Measurements from ENCODE around the gene KLHL1.
"Not testable (repeated sequence)": the region's sequence is repeated elsewhere in the genome, so short reads cannot be mapped to it uniquely, and the experiment has no call there.

The KLHL1 gene

DNA sequence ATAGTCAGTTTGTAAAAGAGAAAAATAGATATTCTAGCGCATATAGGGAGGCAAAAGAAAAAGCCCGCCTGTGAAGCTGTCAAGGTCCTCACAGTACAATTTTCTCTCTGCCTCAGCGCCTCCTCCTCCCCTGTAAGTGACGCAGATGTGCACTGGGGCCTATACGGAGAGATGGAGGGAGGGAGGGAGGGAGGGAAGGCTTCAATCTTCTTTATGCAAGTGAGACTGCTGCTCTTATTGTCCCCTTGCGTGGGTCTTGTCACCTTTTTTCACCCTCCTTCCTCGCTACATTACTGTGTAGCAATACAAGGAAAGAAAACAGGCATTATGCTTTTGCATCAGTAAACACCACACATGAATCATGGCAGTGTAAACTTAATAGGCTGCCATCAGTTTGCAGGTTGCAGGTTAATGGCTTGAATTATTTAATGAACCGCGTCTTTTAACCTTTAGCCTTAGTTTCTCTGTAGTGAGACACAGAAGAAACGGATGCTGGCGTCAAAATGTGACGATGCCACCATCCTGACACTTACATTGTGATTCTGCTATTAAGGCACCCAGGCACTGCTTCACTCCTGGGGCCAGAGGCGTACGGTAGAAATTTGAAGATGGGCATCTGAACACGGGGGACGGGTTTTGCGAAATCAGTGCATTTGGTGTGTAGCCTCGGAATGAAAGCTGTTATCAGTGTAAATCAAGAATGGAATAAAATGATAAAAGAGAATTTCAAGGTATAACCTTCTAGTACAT, at the start of gene KLHL1:
TSS of gene KLHL1 (minus strand) at position 97 of the 750 bp plus-strand sequence. CDS start 753 bp downstream, outside the sequence.
- DNase-seq, result no peak

DNA sequence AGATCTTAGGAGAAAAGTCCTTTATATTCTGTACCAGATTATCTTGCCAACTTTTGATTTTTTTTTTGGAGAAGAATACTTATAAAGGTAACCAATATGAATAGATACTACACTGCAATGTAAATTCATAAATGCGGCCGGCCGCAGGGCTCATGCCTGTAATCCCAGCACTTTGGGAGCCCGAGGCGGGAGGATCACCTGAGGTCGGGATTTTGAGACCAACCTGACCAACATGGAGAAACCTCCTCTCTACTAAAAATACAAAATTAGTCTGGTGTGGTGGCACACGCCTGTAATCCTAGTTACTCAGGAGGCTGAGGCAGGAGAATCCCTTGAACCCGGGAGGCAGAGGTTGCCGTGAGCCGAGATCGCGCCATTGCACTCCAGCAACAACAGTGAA, 34.4 kb upstream of the KLHL1 start:
- DNase-seq, result not testable (repeated sequence)

DNA sequence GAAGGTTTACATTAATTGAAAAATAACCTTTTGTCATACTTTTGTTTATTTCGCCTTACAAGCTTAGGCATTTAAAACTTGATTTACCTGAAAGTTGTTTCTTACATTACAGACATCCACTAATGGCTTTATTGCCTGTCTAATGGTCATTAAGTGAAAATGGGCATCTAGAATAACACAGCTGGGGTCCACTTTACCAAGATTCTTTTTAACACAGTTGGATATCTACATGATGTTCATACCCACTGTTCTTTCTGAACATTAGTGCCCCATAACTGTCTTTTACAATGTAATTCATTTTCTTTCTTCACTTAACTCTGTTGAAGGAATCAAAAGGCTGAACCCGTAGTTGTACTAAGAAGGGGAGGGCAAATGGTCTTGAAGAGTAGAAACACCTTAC, 19.8 kb upstream of the KLHL1 start:
- no peak for DNase-seq

- no peak for DNase-seq
Observed at GRCh38 chr13:70125693-70126092, 17.4 kb upstream of the KLHL1 start.

DNA sequence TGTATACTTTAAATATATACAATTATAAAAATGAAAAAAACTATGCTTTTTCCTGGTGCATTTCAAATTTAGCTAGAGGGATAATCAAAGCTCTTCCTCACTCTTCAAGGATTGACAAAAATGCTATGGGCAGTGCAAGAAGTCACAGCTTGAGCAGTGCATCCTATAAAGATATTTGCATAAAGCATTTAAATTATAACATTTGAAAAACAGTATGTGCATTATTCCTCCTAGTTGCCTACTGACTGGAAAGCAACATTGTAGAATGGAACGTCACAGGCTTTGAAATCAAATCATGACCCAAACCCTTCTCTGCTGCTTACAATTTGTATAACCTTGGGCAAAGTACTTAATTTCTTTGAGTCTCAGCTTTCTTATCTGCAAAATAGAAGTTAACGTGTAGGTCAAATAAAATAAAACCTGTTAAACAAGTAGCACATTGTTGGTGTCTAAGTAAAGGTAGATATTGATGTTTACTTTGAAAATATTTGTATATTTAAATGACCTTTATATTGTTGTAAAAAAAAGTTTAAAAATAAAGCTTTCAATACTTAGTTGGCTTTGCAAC, 9.2 kb upstream of the KLHL1 start:
- no peak for DNase-seq

- DNase-seq, result peak; percentile 13
Observed at GRCh38 chr13:70107498-70108281, 562 bp downstream of the KLHL1 start, which contains the start of gene ATXN8OS. ATXN8OS (plus strand) TSS chr13:70107826.

- DNase-seq, result no peak
Observed at GRCh38 chr13:70107125-70107497, 1.1 kb downstream of the KLHL1 start.

DNA sequence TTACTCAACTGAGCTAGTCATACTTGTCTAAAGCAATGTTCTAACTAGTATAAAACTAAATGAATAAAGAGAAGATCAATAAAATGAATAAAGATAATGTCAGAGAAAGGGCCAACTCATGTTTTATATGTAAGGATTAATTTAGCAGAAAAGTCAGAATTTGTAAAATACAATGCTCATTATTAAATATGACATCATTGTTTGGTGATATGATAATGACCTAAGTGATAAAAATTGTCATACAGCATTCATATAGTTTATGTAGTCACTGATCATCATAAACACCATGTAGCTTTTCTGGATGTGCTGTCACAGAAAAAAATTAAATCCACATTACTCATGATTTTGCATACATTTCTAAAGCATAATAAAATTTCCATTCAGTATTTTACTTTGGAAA, 3.8 kb downstream of the KLHL1 start:
- no peak for DNase-seq

DNA sequence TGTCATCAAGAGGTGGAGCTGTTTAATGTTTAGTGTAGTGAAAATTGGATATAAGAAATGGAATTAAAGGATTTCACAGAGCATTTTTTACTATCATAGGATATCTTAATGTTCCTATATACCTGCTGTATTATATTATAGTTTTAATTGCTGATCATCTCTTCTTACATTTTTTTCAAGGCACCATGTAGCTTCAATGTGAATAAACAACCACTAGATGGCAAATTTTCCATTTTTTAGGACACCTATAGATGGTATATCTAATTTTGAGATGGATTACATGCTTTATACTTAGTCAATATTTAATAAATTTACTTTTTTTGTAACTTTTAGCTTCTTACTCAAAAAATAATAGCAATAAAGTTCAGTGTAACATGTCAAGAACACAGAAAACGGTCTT, 9.6 kb downstream of the KLHL1 start:
- no peak for DNase-seq

GRCh38 chr13:70090036-70090723, 18.1 kb downstream of the KLHL1 start:
- no peak for DNase-seq

DNA sequence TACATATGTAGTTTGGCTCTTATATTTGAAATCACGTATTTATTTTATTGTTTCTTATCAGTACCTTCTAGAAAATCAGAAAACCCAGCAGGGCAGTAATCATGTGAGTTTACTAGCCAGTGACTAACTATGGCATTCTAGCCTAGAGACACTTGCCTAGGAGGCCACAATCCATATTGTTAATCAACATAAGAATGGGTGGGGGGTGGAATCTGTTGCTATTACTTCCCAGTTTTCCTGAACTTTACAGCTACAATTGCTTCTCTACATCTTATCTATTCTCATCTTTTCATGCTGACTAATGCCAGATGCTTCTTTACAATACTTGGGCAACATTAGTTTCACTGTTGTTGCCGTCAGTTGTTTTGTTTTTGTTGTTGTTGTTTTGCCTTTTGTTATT, 19.3 kb downstream of the KLHL1 start:
- no peak for DNase-seq

- no peak for DNase-seq
Observed at GRCh38 chr13:70087247-70087646, 21.0 kb downstream of the KLHL1 start.

GRCh38 chr13:70080012-70080411, 28.2 kb downstream of the KLHL1 start:
- DNase-seq, result peak; percentile 15

DNA sequence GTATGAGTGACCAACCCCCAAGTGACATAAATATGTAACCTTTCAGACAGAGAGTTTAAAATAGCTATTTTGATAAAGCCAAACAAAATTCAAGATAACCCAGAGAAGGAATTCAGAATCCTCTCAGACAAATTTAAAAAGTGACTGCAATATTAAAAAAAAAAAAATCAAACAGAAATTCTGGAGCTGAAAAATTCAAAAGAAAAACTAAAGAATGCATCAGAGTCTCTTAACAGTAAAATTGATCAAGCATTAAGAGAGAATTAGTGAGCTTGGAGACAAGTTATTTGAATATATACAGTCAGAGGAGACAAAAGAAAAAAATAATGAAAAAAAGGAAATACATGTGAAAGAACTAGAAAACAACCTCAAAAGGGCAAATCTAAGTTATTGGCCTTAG, 53.7 kb downstream of the KLHL1 start:
- no peak for DNase-seq

DNA sequence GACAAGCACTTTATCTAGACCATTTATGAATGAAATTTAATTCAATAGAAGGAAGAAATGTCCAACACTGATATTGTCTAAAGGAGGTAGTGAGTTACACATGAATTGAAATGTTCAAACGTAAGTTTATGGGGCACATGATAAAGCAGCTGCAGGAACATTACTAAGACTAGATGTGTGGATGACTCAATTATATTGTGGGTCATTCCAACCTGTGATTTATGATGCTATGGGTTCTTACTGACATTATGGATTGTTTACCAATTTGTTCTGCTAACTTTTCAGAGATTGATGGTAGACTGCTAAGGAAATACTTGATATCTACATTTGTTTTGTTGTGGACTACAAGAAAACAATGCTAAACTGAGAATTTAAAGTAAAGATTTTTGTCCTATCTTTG, 56.7 kb downstream of the KLHL1 start:
- DNase-seq, result no peak

GRCh38 chr13:70043685-70044084, 64.6 kb downstream of the KLHL1 start:
- DNase-seq, result no peak

DNA sequence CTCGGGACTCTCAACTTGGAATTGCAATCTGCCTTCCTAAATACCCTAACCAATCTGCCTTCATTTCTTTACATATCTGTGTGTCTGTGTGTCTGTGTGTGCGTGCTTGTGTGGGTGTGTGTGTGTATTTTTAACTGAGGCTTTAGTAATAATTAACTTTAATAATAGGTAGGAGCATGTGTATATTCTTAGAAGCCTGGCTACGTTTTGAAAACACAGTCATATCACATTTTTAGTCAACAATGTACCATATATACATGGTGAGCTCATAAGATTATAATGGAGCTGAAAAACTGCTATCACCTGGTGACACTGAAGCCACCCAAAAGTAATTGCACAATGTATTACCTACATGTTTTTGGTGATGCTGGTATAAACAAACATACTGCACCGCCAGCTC, 66.1 kb downstream of the KLHL1 start:
- DNase-seq, result no peak

DNA sequence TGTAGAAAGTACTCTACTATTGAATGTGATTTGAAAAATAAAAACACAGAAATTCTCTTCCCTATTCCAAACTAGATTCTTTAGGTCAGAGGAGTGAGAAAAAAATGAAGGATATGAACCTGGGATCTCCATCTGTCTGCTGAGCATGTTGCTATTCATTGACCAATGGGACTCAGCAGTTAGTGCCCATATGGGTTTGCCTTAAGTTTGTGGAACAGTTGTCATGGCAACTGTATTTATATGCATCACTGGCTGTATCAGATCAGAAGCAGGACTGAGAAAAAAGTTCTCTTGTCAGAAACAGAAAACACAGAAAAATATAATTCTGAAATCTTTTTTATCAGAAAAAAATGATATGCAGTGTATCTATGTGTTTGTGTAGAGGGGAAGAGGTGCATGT, 74.0 kb downstream of the KLHL1 start:
- DNase-seq, result no peak

DNA sequence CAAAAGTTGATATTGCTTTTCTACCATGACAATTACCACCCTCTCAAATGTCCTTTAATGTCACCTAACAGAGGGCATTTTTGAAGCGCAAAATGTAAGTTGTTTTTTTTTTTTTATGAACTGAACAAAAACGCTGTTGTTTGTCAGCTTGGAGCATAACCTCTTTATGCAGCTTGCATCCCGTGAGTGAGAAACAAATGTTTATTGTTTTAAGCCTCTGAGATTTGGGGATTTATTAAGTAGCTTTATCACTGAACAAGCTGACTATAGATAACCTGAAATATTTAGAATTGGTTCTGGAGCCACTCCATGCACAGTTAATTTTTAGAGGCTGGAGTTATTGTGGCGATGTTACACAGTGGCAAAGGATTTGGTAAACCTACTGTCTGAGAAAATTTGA, 80.7 kb downstream of the KLHL1 start:
- no peak for DNase-seq

DNA sequence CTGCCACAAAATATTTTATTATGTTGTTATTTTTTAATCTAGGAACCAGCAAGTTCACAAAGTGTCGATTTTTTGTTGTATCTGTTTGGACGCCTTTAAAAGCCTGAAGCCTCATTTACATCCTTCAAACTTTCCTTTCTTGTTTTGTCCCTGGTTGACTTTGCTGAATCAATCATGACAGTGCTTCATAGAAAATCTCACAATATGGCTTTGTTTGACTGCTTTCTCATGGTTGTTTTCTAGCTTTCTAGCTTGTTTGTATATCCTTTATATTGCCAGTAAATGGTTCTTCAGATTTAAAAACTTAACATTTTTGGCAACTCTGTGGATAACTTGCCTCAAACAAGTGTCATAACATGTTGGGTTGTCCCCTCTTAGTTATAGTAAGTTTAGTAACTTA, 84.7 kb downstream of the KLHL1 start:
- no peak for DNase-seq

DNA sequence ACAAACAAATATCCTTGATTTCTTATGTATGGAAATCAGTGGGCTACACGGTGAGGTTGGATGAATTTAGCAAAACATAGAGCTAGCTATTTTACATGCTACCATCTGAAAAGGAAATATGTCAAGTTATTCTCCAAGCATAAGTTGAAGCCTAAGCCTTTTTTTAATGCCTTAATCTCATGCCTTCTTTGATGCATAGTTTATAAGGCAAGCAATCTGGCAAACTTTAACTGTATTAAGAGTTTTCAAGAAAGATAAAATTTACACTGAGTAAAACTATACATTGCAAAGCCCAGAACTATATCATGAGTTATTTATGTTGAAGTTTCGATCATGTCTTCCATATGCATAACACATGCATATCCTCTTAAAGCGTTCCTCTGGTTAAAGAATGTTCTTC, 85.6 kb downstream of the KLHL1 start:
- no peak for DNase-seq

GRCh38 chr13:70016116-70016515, 92.1 kb downstream of the KLHL1 start:
- no peak for DNase-seq

- DNase-seq, result no peak
Observed at GRCh38 chr13:70014337-70014736, 93.9 kb downstream of the KLHL1 start.
